C4-2B (cell line): ENCODE results near the gene PRDX5.

ENCODE experiments used
- ZFX ChIP-seq: fragments of 450-650 bp; IDR thresholded peaks from 2 replicates; pipeline ENCODE4 v1.6.1; 2017
- TF ChIP-seq, protein P1 (sequence below): fragments of 450-650 bp; conservative IDR thresholded peaks from 2 replicates; pipeline ENCODE4 v1.5.1; 2017; ENCODE audit warnings: mild to moderate bottlenecking

DNA sequence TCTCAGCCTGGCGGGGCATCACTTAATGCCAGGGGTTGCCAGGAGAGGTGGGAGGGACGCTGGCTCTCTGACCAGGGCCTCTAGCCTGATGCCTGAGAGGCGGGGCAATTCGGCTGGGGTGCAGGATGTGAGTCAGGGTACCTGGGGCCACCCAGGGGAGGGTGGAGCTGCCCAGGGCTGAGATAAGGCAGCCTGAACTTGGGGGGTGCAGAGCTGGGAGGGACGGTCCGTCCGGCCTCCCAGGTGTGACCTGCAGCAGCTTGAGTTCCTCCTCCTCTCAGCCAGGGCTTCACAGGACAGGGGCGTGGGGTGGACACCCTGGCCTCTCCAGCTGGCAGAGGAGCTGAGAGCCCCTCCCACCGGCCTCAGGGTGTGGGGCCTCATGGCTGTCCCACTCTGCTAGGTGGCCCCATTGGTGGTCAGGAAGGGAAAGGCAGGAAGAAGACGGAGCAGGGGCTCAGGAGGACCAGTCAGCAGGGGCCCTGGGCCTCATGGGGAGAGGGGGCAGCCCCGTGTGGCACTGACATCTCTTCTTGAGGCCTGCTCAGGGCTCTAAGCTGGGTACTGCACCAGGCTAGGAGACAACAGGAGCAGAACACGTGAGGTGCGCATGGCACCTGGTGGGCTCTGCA lies 40.1 kb downstream of the PRDX5 start:
- TF ChIP-seq, protein P1, sequence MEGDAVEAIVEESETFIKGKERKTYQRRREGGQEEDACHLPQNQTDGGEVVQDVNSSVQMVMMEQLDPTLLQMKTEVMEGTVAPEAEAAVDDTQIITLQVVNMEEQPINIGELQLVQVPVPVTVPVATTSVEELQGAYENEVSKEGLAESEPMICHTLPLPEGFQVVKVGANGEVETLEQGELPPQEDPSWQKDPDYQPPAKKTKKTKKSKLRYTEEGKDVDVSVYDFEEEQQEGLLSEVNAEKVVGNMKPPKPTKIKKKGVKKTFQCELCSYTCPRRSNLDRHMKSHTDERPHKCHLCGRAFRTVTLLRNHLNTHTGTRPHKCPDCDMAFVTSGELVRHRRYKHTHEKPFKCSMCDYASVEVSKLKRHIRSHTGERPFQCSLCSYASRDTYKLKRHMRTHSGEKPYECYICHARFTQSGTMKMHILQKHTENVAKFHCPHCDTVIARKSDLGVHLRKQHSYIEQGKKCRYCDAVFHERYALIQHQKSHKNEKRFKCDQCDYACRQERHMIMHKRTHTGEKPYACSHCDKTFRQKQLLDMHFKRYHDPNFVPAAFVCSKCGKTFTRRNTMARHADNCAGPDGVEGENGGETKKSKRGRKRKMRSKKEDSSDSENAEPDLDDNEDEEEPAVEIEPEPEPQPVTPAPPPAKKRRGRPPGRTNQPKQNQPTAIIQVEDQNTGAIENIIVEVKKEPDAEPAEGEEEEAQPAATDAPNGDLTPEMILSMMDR, result no peak
- TF ChIP-seq ZFX, result no peak
